ENCODE measurements around the gene MIA. TPM values are rescaled to one million over a fixed set of nuclear protein-coding genes. Genes with fewer than 3 reads are reported as not detected.
"Not testable (repeated sequence)": the region's sequence is repeated elsewhere in the genome, so short reads cannot be mapped to it uniquely, and the experiment has no call there.

MIA gene
- total and polyA plus RNA-seq, 7 donors = 0.38 to 1.3 (median 0.77) TPM; not detected in 4

GRCh38 chr19:40758491-40758890, 16.8 kb upstream of the MIA start:
- no peak for TF ChIP-seq CTCF (IDR thresholded peaks at IDR 0.05)
- Histone ChIP-seq H3K36me3 (ENCODE audit: insufficient read depth in 1 of 2, low read depth in 1 of 2) (peaks cover 5 to 89% of the 10 kb centered on the region in 2 donors), H3K4me3 (no peak overlapping the region), H3K9me3 (no peaks in the 10 kb centered on the region), H3K27ac (no peak overlapping the region), H3K27me3 (ENCODE audit: insufficient read depth in 3 of 3, low read length in 2 of 3) (no peaks in the 10 kb centered on the region), H3K4me1 (peaks cover 3% of the 10 kb centered on the region)
- 96 to 98% (median 98%) methylated on average over 3 of the region's 3 CpGs for WGBS, 3 donors
- no peak for DNase-seq
- no peak for ATAC-seq
- intact Hi-C loops (cut with DNase I) = no loop called here

- WGBS, 3 donors = 82 to 92% (median 87%) methylated on average over 10 to 13 of the region's 13 CpGs
- Histone ChIP-seq H3K36me3 (ENCODE audit: insufficient read depth in 1 of 2, low read depth in 1 of 2) (peaks cover 5 to 93% of the 10 kb centered on the region in 2 donors), H3K27ac (no peak overlapping the region), H3K4me3 (no peak overlapping the region), H3K4me1 (no peaks in the 10 kb centered on the region), H3K9me3 (no peaks in the 10 kb centered on the region), H3K27me3 (ENCODE audit: insufficient read depth in 3 of 3, low read length in 2 of 3) (no peaks in the 10 kb centered on the region)
- no peak for DNase-seq
- TF ChIP-seq CTCF (IDR thresholded peaks at IDR 0.05) = no peak
- intact Hi-C loops (cut with DNase I) = no loop called here
- no peak for ATAC-seq
Measured at GRCh38 chr19:40759352-40759751, 16.0 kb upstream of the MIA start.

GRCh38 chr19:40762754-40763470, 12.4 kb upstream of the MIA start:
- Histone ChIP-seq H3K27ac (no peak overlapping the region), H3K27me3 (ENCODE audit: insufficient read depth in 3 of 3, low read length in 2 of 3) (no peaks in the 10 kb centered on the region), H3K4me3 (no peak overlapping the region), H3K36me3 (ENCODE audit: insufficient read depth in 1 of 2, low read depth in 1 of 2) (peaks cover 17 to 87% of the 10 kb centered on the region in 2 donors), H3K4me1 (no peaks in the 10 kb centered on the region), H3K9me3 (no peaks in the 10 kb centered on the region)
- no peak for ATAC-seq
- intact Hi-C loops (cut with DNase I) = no loop called here
- DNase-seq = no peak
- TF ChIP-seq CTCF (IDR thresholded peaks at IDR 0.05) = no peak
- WGBS, 3 donors = 90 to 94% (median 91%) methylated on average over 17 of the region's 17 CpGs

DNA sequence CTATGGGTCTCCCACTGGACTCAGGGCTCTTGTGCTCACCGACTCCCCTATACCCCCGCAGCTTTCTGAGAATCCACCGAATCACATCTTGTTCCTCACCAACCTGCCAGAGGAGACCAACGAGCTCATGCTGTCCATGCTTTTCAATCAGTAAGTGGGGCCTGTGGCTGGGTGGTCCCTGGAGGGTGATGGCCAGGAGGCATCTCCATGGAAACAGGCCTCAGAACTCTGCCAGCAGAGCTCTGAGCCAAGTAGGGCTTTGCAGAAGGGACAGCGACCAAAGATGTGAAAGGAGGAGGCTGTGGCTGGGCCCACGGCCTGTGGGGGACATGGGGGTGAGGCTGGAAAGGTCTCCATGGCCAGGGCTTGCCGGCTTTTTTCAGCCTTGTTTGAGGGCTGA, 11.8 kb upstream of the MIA start:
- DNase-seq = no peak
- no peaks in the 10 kb centered on the region for H3K4me1 ChIP-seq
- intact Hi-C loops (cut with DNase I) = no loop called here
- TF ChIP-seq CTCF (IDR thresholded peaks at IDR 0.05) = no peak
- H3K27me3 ChIP-seq (ENCODE audit: insufficient read depth in 3 of 3, low read length in 2 of 3) = no peaks in the 10 kb centered on the region
- H3K27ac ChIP-seq = no peak overlapping the region
- ATAC-seq = no peak
- peaks cover 17 to 80% of the 10 kb centered on the region in 2 donors for H3K36me3 ChIP-seq (ENCODE audit: insufficient read depth in 1 of 2, low read depth in 1 of 2)
- 83 to 86% (median 84%) methylated on average over 7 of the region's 7 CpGs for WGBS, 3 donors
- no peaks in the 10 kb centered on the region for H3K9me3 ChIP-seq
- H3K4me3 ChIP-seq = no peak overlapping the region

DNA sequence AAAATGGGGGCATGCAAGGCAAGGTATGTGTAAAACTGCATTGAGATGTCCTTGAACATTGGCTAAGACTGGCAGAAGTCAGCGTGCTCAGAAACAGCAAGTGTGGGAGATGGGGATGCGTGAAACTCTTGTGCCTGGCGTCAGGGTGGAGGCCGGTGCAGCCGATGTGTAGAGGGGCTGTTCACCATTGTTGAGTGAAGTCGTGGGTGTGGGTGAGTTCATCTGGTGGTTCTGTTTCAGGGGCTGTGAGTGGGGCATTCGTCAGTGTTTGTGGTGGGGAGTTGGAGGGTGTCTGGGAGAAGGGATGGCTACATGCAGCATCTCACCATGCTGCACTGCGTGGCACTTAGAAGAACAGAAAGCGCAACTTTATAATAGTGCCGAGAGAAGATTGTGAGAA, 11.4 kb upstream of the MIA start:
- 89 to 95% (median 90%) methylated on average over 10 of the region's 10 CpGs for WGBS, 3 donors

GRCh38 chr19:40766385-40766784, 8.9 kb upstream of the MIA start:
- H3K4me3 ChIP-seq; H3K4me1 ChIP-seq; intact Hi-C loops (cut with DNase I); H3K27me3 ChIP-seq (ENCODE audit: insufficient read depth in 3 of 3, low read length in 2 of 3); ATAC-seq; H3K9me3 ChIP-seq; DNase-seq; H3K27ac ChIP-seq: not testable (repeated sequence)
- peaks cover 17 to 52% of the 10 kb centered on the region in 2 donors for H3K36me3 ChIP-seq (ENCODE audit: insufficient read depth in 1 of 2, low read depth in 1 of 2)
- 93 to 96% (median 95%) methylated on average over 12 to 13 of the region's 13 CpGs for WGBS, 3 donors

More for the DNA sequence above, 11.4 kb upstream of the MIA start:
- intact Hi-C loops (cut with DNase I) = no loop called here
- ATAC-seq (no peak), DNase-seq (no peak)
- H3K27me3 ChIP-seq (ENCODE audit: insufficient read depth in 3 of 3, low read length in 2 of 3) = no peaks in the 10 kb centered on the region
- H3K4me3 ChIP-seq = no peak overlapping the region
- no peaks in the 10 kb centered on the region for H3K4me1 ChIP-seq
- no peak for TF ChIP-seq CTCF (IDR thresholded peaks at IDR 0.05)
- H3K27ac ChIP-seq = no peak overlapping the region
- H3K36me3 ChIP-seq (ENCODE audit: insufficient read depth in 1 of 2, low read depth in 1 of 2) = peaks cover 17 to 76% of the 10 kb centered on the region in 2 donors
- H3K9me3 ChIP-seq = no peaks in the 10 kb centered on the region

Data from psoas muscle (tissue), 8 donors.